NOMO-1 treated with dmso at 0.1 percent for 144 hours (cell line): ENCODE data around the gene ZAP70.

Experiments
- DNase-seq: peaks from one replicate; lab custom pipeline; 2025; ENCODE audit not compliant: unreplicated experiment; lab: John Stamatoyannopoulos, UW

Gene ZAP70

GRCh38 chr2:97775074-97775473 lies 61.7 kb downstream of the ZAP70 start:
- no peak for DNase-seq

- no peak for DNase-seq
These were observed 65.8 kb downstream of the ZAP70 start for GRCh38 chr2:97779141-97779540.

GRCh38 chr2:97781981-97782380 lies 68.6 kb downstream of the ZAP70 start:
- no peak for DNase-seq

GRCh38 chr2:97784953-97785352 lies 71.6 kb downstream of the ZAP70 start:
- no peak for DNase-seq

- no peak for DNase-seq
These were observed 72.4 kb downstream of the ZAP70 start for GRCh38 chr2:97785818-97786217.

- no peak for DNase-seq
These were observed 75.7 kb downstream of the ZAP70 start for GRCh38 chr2:97788986-97789644.
